Stomach (tissue), 9 donors: ENCODE measurements around the gene EMD. TPM values are rescaled to one million over a fixed set of nuclear protein-coding genes. Genes with fewer than 3 reads are reported as not detected.

Experiments used
- DNase-seq, 2 donors: peaks; one replicate each; pipeline versions ENCODE4 v3.0.0 to v3.0.0-alpha.2; 2013 to 2019
- H3K27ac ChIP-seq, 5 donors: fragments of 200-600 bp in 4 of 5; sonication (generic) in 4 of 5; one replicate each; pipeline ENCODE4 v1.5.1; 2013 to 2019; ENCODE audit warnings: mild to moderate bottlenecking in 1 of 5, moderate library complexity in 1 of 5
- H3K27me3 ChIP-seq, 3 donors: fragments of 200-600 bp; sonication (generic); one replicate each; pipeline ENCODE4 v1.5.1; 2017 to 2019; ENCODE audit warnings: mixed run types in 1 of 3
- H3K36me3 ChIP-seq, 4 donors: fragments of 200-600 bp; sonication (generic); 1 replicate in 3 of 4; 2 replicates in 1 of 4; pipeline ENCODE4 v1.5.1; 2016 to 2019
- H3K4me1 ChIP-seq, 4 donors: fragments of 200-600 bp; sonication (generic); one replicate each; pipeline ENCODE4 v1.5.1; 2016 to 2019
- H3K4me3 ChIP-seq, 4 donors: fragments of 200-600 bp; sonication (generic) in 3 of 4; one replicate each; pipeline ENCODE4 v1.5.1; 2016 to 2019; ENCODE audit warnings: mild to moderate bottlenecking in 1 of 4
- H3K9me3 ChIP-seq, 4 donors: fragments of 200-600 bp; sonication (generic); one replicate each; pipeline ENCODE4 v1.5.1; 2016 to 2019
- CTCF ChIP-seq, 7 experiments: fragments of 450-650 bp in 4 of 7; fragments of 200-600 bp in 3 of 7; sonication (generic) in 3 of 7; IDR thresholded peaks; one replicate each; pipeline ENCODE4 v1.5.1; 2016 to 2019; ENCODE audit warnings: antibody characterized with exemption in 7 of 7, control low read depth in 2 of 7, mild to moderate bottlenecking in 1 of 7
- EP300 ChIP-seq: sonication (generic); formaldehyde crosslinking; IDR thresholded peaks from one replicate; pipeline ENCODE4 v1.6.1; 2017; ENCODE audit warnings: antibody characterized with exemption
- POLR2A ChIP-seq, 4 donors: fragments of 450-650 bp; IDR thresholded peaks; one replicate each; pipeline ENCODE4 v1.6.1; 2016; ENCODE audit warnings: antibody characterized with exemption in 4 of 4, control low read depth in 2 of 4, mild to moderate bottlenecking in 1 of 4, moderate library complexity in 1 of 4
- POLR2AphosphoS5 ChIP-seq, 3 donors: sonication (generic); formaldehyde crosslinking; IDR thresholded peaks; one replicate each; pipeline ENCODE4 v1.6.1; 2016; ENCODE audit warnings: antibody characterized with exemption in 3 of 3
- WGBS, 5 donors: extraction: QIAGEN DNeasy Blood & Tissue Kit in 3 of 5; methylation state at CpG; one replicate each; pipeline versions ENCODE4 v1.1.5 to v1.1.7; 2013 to 2018; 5-methylcytosine and 5-hydroxymethylcytosine counted together
- intact Hi-C: fragments of 100-400 bp; cut with DNase I; formaldehyde crosslinking; loops from one replicate; pipeline ENCODE4 v1.15.1; 2023; ENCODE audit warnings: low total_unique reads
- polyA plus RNA-seq, 3 donors: library from polyadenylated mRNA; stranded (reverse); fragments of 200-250 nt; gene quantifications; one replicate each; pipeline ENCODE4 v1.2.3, GENCODE V29; 2013
- total RNA-seq, 5 donors: library from RNA; depleted of rRNA; stranded (reverse); fragments of >200 nt; gene quantifications; one replicate each; pipeline versions ENCODE4 v1.1.0 to v1.2.3, GENCODE V29; 2014 to 2016
- donor health status: healthy with polysubstance abuse.
- donor health status: Bipolar disorder and iron deficiency.
- donor health status: healthy.

Gene EMD
- total and polyA plus RNA-seq, 8 donors: 24.2 to 135 (median 55.7) TPM

GRCh38 chrX:154368630-154369448, 10.3 kb upstream of the EMD start:
- peaks cover 23 to 49% (median 39%) of the 10 kb centered on the region in 4 donors for H3K36me3 ChIP-seq
- H3K4me1 ChIP-seq: peaks cover 0 to 66% (median 36%) of the 10 kb centered on the region in 4 donors
- H3K27me3 ChIP-seq: no peaks in the 10 kb centered on the region
- TF ChIP-seq POLR2AphosphoS5 (IDR thresholded peaks at IDR 0.05) (no peak), CTCF (IDR thresholded peaks at IDR 0.05) (no peak), POLR2A (IDR thresholded peaks at IDR 0.05) (no peak), EP300 (no peak)
- H3K27ac ChIP-seq: peak overlapping the region; percentile 66 to 98 (median 90)
- DNase-seq: peak; percentile 61 to 88
- intact Hi-C loops: no loop called here
- 18 to 56% (median 33%) methylated on average over 3 to 16 of the region's 16 CpGs for WGBS, 5 donors
- H3K9me3 ChIP-seq: no peaks in the 10 kb centered on the region
- H3K4me3 ChIP-seq: peak overlapping the region; percentile 59 to 85 (median 70)

- peak; percentile 11 for TF ChIP-seq EP300
- TF ChIP-seq CTCF (IDR thresholded peaks at IDR 0.05): no peak
- TF ChIP-seq POLR2AphosphoS5 (IDR thresholded peaks at IDR 0.05): peak; percentile 27 to 47 (median 30)
- no peak for TF ChIP-seq POLR2A (IDR thresholded peaks at IDR 0.05)
- 20 to 63% (median 48%) methylated on average over 6 to 13 of the region's 13 CpGs for WGBS, 5 donors
- peak in 1 of 2 donors; percentile 94 for DNase-seq
- intact Hi-C loops: no loop called here
- H3K4me3 ChIP-seq: peak overlapping the region; percentile 59 to 85 (median 70)
- H3K4me1 ChIP-seq: peaks cover 2 to 73% (median 41%) of the 10 kb centered on the region in 4 donors
- H3K27ac ChIP-seq: peak overlapping the region; percentile 66 to 98 (median 90)
- peaks cover 19 to 40% (median 31%) of the 10 kb centered on the region in 4 donors for H3K36me3 ChIP-seq
- H3K27me3 ChIP-seq: no peaks in the 10 kb centered on the region
- H3K9me3 ChIP-seq: no peaks in the 10 kb centered on the region
These were observed 9.4 kb upstream of the EMD start for GRCh38 chrX:154369449-154370299.

- Histone ChIP-seq H3K36me3 (peaks cover 19 to 33% (median 23%) of the 10 kb centered on the region in 4 donors), H3K4me1 (peaks cover 4 to 81% (median 43%) of the 10 kb centered on the region in 4 donors), H3K27me3 (no peaks in the 10 kb centered on the region), H3K9me3 (no peaks in the 10 kb centered on the region), H3K27ac (peak overlapping the region; percentile 44 to 98 (median 90)), H3K4me3 (peak overlapping the region; percentile 59 to 85 (median 70))
- DNase-seq: peak in 1 of 2 donors; percentile 61
- intact Hi-C loops: no loop called here
- WGBS, 5 donors: 2 to 35% (median 22%) methylated on average over 5 to 61 of the region's 63 CpGs
- TF ChIP-seq EP300: no peak
- TF ChIP-seq CTCF (IDR thresholded peaks at IDR 0.05): no peak
- TF ChIP-seq POLR2A (IDR thresholded peaks at IDR 0.05): no peak
- TF ChIP-seq POLR2AphosphoS5 (IDR thresholded peaks at IDR 0.05): no peak
These were observed 8.6 kb upstream of the EMD start for GRCh38 chrX:154370300-154371016.
